ENCODE measurements around the gene IGSF5. TPM values are rescaled to one million over a fixed set of nuclear protein-coding genes. Genes with fewer than 3 reads are reported as not detected.

The IGSF5 gene
- 0.11 and 0.79 TPM in 2 replicates for total RNA-seq

GRCh38 chr21:39744883-39745282 lies at the start of gene IGSF5:
TSS of gene IGSF5 (plus strand) at chr21:39745183. CDS start at chr21:39745510, 327 bp downstream.

Other genes with a start within 250 kb of the IGSF5 start
- 0.39 and 0.54 TPM in 2 replicates for gene B3GALT5, start 132.2 kb upstream of the IGSF5 start, total RNA-seq
- not detected in 2 replicates for gene PCP4, start 122.3 kb downstream of the IGSF5 start, total RNA-seq